Suppressor macrophage treated with lipopolysaccharide for 1 hour (primary cell): ENCODE results near the gene RFC4.

ENCODE experiments used
- DNase-seq, 3 donors: peaks; one replicate each; pipeline ENCODE4 v3.0.0-alpha.2; 2020 to 2022

Gene RFC4

GRCh38 chr3:186742618-186743380 is 63.5 kb downstream of the RFC4 start:
- no peak for DNase-seq
